GM18511 (cell line): Measurements from ENCODE around the gene FBXW8.

ENCODE experiments used
- ATAC-seq: cut with Tn5 transposase; IDR thresholded peaks from one replicate; pipeline ENCODE4 v1.9.1; 2021; ENCODE audit warnings: mild to moderate bottlenecking, moderate library complexity; ENCODE audit not compliant: unreplicated experiment

Gene FBXW8

DNA sequence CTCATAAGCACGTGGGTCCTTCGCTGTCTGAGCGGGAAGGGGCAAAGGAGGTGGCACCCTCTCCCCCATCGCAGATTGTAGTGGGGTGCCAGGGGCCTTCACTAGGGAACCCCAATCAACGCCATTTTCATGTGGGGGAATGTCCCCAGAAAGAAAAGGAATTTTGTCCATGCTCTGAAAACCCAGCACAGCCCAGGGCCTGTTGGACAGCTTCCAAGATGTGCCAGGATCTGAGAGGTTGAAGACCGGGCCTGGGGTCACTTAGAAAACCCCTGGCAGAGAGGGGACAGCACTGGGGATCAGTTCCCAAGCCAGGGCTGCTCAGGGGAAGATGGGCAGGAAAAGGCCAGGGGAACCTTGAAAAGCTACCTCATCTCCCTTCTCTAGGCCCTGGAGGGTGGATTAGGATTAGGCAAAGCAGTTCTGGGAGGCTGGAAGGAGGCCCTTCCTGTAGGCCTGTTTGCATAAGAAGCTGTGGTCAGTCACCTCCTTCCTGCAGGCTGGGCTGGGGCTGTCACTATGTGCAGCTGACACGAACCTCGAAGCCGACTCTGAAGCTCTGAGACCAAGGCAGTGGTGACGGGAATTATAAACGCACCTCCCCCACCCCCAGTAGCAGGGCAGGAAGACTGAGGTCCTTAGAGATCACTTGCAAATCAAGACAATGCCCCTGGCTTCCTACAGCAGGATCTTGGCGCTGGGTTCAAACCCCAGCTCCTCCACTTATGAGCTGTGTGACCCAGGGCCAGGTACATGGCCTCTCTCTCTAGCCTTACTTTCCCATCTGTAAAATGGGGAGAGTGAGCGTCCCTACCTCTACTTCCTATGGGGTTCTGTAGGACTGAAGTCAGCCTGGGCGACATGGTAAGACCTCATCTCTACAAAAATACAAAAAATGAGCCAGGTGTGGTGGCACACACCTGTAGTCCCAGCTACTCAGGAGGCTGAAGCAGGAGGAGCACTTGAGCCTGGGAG is 159.5 kb downstream of the FBXW8 start:
- ATAC-seq = no peak

DNA sequence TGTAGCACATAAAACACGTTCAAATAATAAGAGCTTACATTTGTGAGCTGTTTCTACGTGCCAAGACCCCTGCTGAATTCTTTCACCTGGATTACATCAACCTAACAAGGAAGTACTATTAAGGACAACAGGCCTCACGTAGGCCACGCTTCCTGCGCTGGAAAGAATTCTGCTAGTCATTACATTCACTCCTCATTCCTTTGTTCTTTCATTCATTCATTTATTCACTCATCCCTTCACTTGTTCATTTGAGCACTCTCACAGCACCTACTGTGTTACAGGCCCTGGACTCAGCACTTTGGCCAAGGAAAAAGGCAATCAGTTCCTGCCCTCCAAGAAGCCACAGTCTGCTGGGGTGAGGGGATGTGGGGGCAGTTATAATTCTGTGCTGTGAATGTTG is 160.3 kb downstream of the FBXW8 start:
- no peak for ATAC-seq

DNA sequence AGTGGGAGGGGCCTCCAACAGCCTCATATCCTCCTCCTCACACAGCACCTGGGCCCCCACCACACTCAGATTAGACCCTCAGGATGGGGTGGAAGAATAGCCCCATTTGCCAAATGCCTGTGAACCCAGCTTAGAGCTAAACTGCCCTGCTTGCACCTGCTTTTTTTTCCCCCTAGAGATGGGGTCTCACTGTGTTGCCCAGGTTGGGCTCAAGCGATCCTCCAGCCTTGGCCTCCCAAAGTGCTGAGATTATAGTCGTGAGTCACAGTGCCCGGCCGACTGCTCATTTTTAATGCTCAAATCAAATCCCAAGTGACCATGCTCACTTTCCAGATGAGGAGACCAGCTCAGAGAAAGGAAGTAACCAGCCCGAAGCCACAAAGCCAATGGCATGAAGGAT is 161.4 kb downstream of the FBXW8 start:
- no peak for ATAC-seq

DNA sequence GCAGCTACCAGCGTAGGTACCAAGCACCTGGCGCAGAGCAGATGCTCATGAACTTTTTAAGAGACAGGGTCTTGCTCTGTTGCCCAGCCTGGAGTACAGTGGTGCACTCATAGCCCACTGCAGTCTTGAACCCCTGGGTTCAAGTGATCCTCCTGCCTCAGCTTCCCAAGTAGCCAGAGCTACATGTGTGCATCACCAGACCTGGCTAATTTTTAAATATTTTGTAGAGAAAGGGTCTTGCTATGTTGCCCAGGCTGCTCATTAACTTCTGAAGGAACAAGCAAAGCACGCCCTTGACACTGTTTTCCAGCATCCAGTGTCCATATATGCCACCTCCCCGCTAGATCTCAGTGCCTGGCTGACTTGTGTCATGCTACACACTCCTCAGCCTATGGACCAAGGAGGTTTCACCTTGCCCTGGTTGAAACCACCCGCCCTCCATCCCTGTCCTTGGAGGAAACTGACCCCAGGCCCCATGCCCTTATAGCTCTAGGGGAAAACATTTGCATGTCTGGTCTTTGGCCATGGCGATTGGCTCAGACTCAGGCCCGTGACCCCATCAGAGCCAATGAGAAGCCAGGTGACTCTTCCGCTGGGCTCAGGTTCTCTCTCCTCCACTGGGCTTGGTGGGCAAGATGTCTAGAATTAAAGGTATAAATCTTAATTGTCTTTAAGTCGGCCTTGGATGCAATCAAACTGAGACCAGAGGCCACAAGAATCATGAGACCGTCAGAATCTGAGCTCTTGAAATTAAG is 162.2 kb downstream of the FBXW8 start:
- no peak for ATAC-seq

DNA sequence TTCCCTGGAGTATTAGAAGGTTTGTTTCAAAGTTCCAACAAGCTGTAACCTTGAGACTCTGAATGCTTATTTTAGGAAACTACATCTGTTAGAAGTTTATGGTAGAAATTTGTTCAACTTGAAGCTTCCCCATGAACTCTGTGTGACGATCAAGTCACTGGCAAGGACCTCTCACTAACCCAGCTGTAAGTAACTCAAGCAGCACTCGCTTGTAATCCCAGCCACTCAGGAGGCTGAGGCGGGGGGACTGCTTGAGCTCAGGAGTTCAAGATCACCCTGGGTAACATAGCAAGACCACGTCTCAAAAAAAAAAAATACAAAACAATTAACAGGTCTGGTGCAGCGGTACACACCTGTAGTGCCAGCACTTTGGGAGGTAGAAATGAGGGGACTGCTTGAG is 162.9 kb downstream of the FBXW8 start:
- no peak for ATAC-seq

DNA sequence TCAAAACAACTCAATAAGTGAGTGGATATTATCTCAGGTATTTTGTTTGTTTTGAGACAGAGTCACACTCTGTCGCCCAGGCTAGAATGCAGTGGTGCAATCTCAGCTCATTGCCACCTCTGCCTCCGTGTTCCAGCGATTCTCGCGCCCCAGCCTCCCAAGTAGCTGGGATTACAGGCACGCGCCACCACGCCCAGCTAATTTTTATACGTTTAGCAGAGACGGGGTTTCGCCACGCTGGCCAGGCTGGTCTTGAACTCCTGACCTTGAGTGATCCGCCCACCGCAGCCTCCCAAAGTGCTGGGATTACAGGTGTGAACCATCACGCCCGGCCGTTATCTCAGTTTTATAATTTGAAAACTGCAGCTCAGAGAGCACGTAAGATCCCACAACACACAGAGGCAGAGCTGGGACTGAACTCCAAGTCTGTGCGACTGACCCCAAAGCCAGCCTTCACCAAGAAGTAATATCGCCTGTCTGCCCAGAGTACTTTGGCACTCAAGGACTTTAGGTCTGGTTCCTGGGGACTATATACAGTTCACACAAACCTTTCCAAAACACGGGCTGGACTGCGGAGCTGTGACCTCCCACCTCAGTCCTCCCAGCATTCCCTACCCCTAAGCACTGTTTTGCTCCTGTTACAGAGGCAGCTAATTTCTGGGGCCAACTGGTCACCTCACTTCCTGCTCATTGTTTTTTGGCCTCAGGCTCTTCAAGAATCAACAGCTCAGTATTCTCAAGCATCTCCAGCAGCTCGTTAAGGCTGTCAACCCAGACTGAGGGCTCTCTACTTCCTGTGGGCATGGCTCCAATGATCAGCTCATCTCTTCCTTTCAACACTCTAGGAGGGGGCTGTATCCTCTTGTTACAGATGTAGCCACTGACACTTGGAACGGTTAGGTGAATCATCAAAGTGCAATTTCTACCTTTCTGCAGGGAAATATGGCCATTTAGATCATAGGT is 165.9 kb downstream of the FBXW8 start:
- ATAC-seq = no peak

DNA sequence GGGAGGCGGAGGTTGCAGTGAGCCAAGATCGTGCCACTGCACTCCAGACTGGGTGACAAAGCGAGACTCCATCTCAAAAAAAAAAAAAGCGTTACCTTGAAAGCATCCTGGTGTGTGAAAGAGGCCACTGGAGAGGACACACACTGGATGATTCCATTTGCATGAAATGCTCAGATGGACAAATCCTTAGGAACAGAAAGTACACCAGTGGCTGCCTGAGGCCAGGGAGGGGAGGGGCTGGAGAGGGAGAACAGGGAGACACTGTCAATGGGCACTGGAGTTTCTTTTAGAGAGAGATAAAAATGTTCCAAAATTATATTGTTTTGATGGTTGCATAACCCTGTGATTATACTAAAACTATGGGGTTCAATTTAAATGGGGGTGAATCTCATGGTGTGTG is 168.7 kb downstream of the FBXW8 start:
- no peak for ATAC-seq

DNA sequence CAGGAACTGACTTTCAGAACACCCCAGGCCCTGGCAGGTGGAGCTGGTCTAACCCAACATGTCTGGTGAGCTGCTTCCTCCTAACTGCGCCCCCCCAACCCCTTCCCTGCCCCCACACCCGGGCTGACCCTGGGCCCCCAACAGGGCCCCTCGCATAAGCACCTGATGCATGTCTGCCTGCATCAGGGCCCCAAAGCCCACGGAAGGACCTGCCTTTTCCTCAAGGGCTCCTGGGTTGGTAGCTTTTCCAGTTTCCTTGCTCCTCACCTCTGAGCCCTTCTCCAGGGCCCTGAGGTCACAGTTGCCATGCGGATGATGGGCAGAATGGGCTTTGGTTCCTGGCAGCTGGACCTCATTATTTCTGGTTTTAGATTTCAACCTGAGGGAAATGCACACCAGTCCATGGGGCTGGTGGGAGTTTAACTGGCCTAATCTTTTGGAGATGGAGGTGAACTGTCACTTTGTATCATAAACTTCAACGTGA is 170.0 kb downstream of the FBXW8 start:
- no peak for ATAC-seq
